Loucy (cell line): ENCODE data around the gene ABHD6.
A peak's percentile ranks its signal among the peaks of the same experiment; 100 is the strongest.

Experiments
- H2AFZ ChIP-seq: fragments of 200-600 bp; sonication (generic); 2 replicates; pipeline ENCODE4 v1.6.0; 2016; ENCODE audit warnings: antibody characterized with exemption, mild to moderate bottlenecking, low read length, moderate library complexity
- H3F3A ChIP-seq: fragments of 200-600 bp; 2 replicates; pipeline ENCODE4 v1.6.0; 2016; ENCODE audit warnings: antibody characterized with exemption, low read depth, mild to moderate bottlenecking
- H3K27me3 ChIP-seq: fragments of 200-600 bp; sonication (generic); 2 replicates; pipeline ENCODE4 v1.6.1; 2014; ENCODE audit warnings: low read length, mild to moderate bottlenecking; ENCODE audit not compliant: insufficient read depth, poor library complexity, severe bottlenecking
- H3K36me3 ChIP-seq: fragments of 200-600 bp; sonication (generic); 2 replicates; pipeline ENCODE4 v1.6.1; 2016; ENCODE audit warnings: low read length; ENCODE audit not compliant: insufficient read depth
- H3K4me1 ChIP-seq: fragments of 200-600 bp; sonication (generic); 2 replicates; pipeline ENCODE4 v1.5.1; 2014; ENCODE audit warnings: low read length, mild to moderate bottlenecking; ENCODE audit not compliant: insufficient read depth, poor library complexity, severe bottlenecking
- H3K4me2 ChIP-seq: fragments of 200-600 bp; sonication (generic); 2 replicates; pipeline ENCODE4 v1.6.0; 2014; ENCODE audit warnings: antibody characterized with exemption, low read length, low read depth, mild to moderate bottlenecking; ENCODE audit not compliant: poor library complexity, severe bottlenecking
- H3K4me3 ChIP-seq: fragments of 200-600 bp; sonication (generic); 2 replicates; pipeline ENCODE4 v1.5.1; 2014; ENCODE audit warnings: low read length, mild to moderate bottlenecking, mixed read lengths; ENCODE audit not compliant: poor library complexity, severe bottlenecking
- H3K79me2 ChIP-seq: fragments of 200-600 bp; sonication (generic); 2 replicates; pipeline ENCODE4 v1.6.1; 2014; ENCODE audit warnings: low read length; ENCODE audit not compliant: insufficient read depth
- H3K9ac ChIP-seq: fragments of 200-600 bp; sonication (generic); 2 replicates; pipeline ENCODE4 v1.6.0; 2014; ENCODE audit warnings: mild to moderate bottlenecking, low read depth, low read length, moderate library complexity; ENCODE audit not compliant: poor library complexity, severe bottlenecking
- H3K9me2 ChIP-seq: fragments of 200-600 bp; sonication (generic); replicated peaks from 2 replicates; pipeline ENCODE4 v1.6.1; 2016; ENCODE audit warnings: low read depth, low read length, mixed read lengths
- H3K9me3 ChIP-seq: fragments of 200-600 bp; sonication (generic); 2 replicates; pipeline ENCODE4 v1.6.1; 2014; ENCODE audit warnings: mild to moderate bottlenecking, antibody characterized with exemption, low read length, low read depth; ENCODE audit not compliant: insufficient read depth
- H4K20me1 ChIP-seq: fragments of 200-600 bp; sonication (generic); 2 replicates; pipeline ENCODE4 v1.6.0; 2014; ENCODE audit warnings: antibody characterized with exemption, low read length, mild to moderate bottlenecking; ENCODE audit not compliant: insufficient read depth, poor library complexity, severe bottlenecking
- EZH2phosphoT487 ChIP-seq: fragments of 200-600 bp; IDR thresholded peaks from 2 replicates; pipeline ENCODE4 v1.6.1; 2018; ENCODE audit warnings: antibody characterized with exemption, mild to moderate bottlenecking, moderate library complexity, borderline replicate concordance
- TF ChIP-seq, protein P1 (sequence below): fragments of 200-600 bp; sonication (generic); conservative IDR thresholded peaks from 2 replicates; pipeline ENCODE4 v1.5.1; 2014; ENCODE audit warnings: mild to moderate bottlenecking, antibody characterized with exemption, low read length

Gene ABHD6

GRCh38 chr3:58324391-58325390 lies 87.1 kb downstream of the ABHD6 start:
- H3K4me1 ChIP-seq: peaks cover 13% of the 10 kb centered on the region
- H3K4me3 ChIP-seq: no peak overlapping the region
- H3K36me3 ChIP-seq: no peaks in the 10 kb centered on the region
- no peak overlapping the region for H2AFZ ChIP-seq
- H3K27me3 ChIP-seq: no peaks in the 10 kb centered on the region
- H3K4me2 ChIP-seq: peak overlapping the region; percentile 20
- no peaks in the 10 kb centered on the region for H3K9me2 ChIP-seq
- H3F3A ChIP-seq: no peaks in the 10 kb centered on the region
- TF ChIP-seq, protein P1, sequence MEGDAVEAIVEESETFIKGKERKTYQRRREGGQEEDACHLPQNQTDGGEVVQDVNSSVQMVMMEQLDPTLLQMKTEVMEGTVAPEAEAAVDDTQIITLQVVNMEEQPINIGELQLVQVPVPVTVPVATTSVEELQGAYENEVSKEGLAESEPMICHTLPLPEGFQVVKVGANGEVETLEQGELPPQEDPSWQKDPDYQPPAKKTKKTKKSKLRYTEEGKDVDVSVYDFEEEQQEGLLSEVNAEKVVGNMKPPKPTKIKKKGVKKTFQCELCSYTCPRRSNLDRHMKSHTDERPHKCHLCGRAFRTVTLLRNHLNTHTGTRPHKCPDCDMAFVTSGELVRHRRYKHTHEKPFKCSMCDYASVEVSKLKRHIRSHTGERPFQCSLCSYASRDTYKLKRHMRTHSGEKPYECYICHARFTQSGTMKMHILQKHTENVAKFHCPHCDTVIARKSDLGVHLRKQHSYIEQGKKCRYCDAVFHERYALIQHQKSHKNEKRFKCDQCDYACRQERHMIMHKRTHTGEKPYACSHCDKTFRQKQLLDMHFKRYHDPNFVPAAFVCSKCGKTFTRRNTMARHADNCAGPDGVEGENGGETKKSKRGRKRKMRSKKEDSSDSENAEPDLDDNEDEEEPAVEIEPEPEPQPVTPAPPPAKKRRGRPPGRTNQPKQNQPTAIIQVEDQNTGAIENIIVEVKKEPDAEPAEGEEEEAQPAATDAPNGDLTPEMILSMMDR: no peak
- no peak for TF ChIP-seq EZH2phosphoT487
- no peaks in the 10 kb centered on the region for H3K9me3 ChIP-seq
- no peaks in the 10 kb centered on the region for H4K20me1 ChIP-seq
- H3K79me2 ChIP-seq: no peaks in the 10 kb centered on the region
- H3K9ac ChIP-seq: no peak overlapping the region

DNA sequence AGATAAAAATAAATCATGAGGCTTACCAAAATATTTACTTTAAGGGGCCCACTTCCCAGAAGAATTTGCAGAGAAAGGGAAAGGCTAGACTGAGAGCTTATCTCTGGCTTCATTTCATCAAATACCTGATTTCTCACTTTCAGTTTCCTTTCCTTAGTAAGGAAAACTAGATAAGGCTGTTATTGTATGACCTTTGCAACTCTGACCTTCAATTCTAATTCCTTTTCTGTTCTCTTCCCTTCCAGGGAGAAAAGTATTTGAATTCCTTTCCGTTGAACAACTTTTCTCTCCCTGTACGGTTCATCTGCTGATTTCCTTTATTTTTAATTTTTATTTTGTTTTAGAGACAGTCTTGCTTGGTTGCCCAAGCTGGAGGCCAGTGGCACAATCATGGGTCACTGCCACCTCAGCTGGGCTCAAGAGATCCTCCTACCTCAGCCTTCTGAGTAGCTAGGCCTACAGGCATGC lies 88.0 kb downstream of the ABHD6 start:
- Histone ChIP-seq H3K79me2 (no peaks in the 10 kb centered on the region), H3K36me3 (no peaks in the 10 kb centered on the region), H3F3A (peaks cover 4% of the 10 kb centered on the region; the same call in 1 of the 2 replicates), H3K4me3 (no peak overlapping the region), H3K4me1 (peaks cover 14% of the 10 kb centered on the region), H4K20me1 (no peaks in the 10 kb centered on the region), H3K27me3 (no peaks in the 10 kb centered on the region), H3K9me3 (no peaks in the 10 kb centered on the region), H3K9me2 (no peaks in the 10 kb centered on the region), H3K4me2 (no peak overlapping the region), H3K9ac (no peak overlapping the region), H2AFZ (no peak overlapping the region)
- TF ChIP-seq, protein P1: no peak
- no peak for TF ChIP-seq EZH2phosphoT487

DNA sequence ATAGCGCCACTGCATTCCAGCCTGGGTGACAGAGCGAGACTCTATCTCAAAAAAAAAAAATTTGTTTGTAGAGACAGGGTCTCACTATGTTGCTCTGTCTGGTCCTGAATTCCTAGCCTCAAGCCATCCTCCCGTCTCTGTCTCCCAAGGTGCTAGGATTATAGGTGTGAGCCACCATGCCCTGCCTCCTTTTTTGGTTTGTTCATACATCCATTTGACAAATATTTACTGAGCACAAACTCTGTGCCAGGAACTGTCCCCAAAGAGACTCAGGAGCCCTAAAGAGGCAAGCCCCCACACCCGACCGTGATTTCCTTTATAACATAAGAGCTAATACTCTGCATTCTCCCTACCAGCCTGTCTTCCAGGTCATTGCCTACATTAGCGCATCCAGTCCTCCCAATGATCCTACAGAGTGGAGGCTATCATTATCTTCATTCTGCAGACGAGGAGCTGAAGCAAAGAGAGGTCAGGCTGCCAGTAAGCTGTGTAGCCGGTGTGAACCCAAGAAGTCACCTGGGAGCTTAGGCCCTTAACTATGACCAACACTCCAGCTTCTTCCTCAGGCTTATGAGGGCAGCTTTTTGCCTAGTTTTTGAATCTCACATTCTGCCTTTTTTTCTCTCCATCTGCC lies 88.8 kb downstream of the ABHD6 start:
- Histone ChIP-seq H3K79me2 (no peaks in the 10 kb centered on the region), H3K27me3 (no peaks in the 10 kb centered on the region), H3K9ac (no peak overlapping the region), H3K4me3 (no peak overlapping the region), H3K4me1 (peaks cover 16% of the 10 kb centered on the region), H2AFZ (no peak overlapping the region), H3K9me3 (no peaks in the 10 kb centered on the region), H3K36me3 (no peaks in the 10 kb centered on the region), H3K4me2 (no peak overlapping the region), H3F3A (peaks cover 5% of the 10 kb centered on the region; the same call in 1 of the 2 replicates), H4K20me1 (no peaks in the 10 kb centered on the region), H3K9me2 (no peaks in the 10 kb centered on the region)
- no peak for TF ChIP-seq EZH2phosphoT487
- TF ChIP-seq, protein P1: no peak
